Heart left ventricle (tissue), 16 donors: ENCODE data around the gene SCN3B. TPM values are rescaled to one million over a fixed set of nuclear protein-coding genes. Genes with fewer than 3 reads are reported as not detected.

ENCODE experiments used
- ATAC-seq, 4 donors: fragments of 200-7000 bp; cut with Tn5 transposase; one replicate each; pipeline ENCODE4 v1.9.1; 2020 to 2022; ENCODE audit warnings: moderate library complexity in 4 of 4, mild to moderate bottlenecking in 3 of 4, moderate number of reproducible peaks in 1 of 4
- DNase-seq, 5 donors: peaks; one replicate each; pipeline ENCODE4 v3.0.0-alpha.2; 2020
- H3K27ac ChIP-seq, 12 donors: fragments of 200-600 bp; sonication (generic) in 4 of 12; one replicate each; pipeline versions ENCODE4 v1.5.0 to v1.8.0; 2016 to 2022; ENCODE audit warnings: mild to moderate bottlenecking in 2 of 12
- H3K27me3 ChIP-seq, 9 donors: fragments of 200-600 bp; sonication (generic) in 2 of 9; one replicate each; pipeline versions ENCODE4 v1.5.1 to v1.8.0; 2016 to 2022; ENCODE audit warnings: mild to moderate bottlenecking in 3 of 9
- H3K36me3 ChIP-seq, 9 donors: fragments of 200-600 bp; sonication (generic) in 2 of 9; one replicate each; pipeline versions ENCODE4 v1.5.0 to v1.8.0; 2018 to 2022; ENCODE audit warnings: mild to moderate bottlenecking in 2 of 9
- H3K4me1 ChIP-seq, 12 donors: fragments of 200-600 bp; sonication (generic) in 4 of 12; one replicate each; pipeline versions ENCODE4 v1.5.0 to v1.8.0; 2016 to 2022; ENCODE audit warnings: mild to moderate bottlenecking in 3 of 12
- H3K4me3 ChIP-seq, 12 donors: fragments of 200-600 bp; sonication (generic) in 4 of 12; one replicate each; pipeline versions ENCODE4 v1.5.0 to v1.8.0; 2017 to 2022; ENCODE audit warnings: mild to moderate bottlenecking in 9 of 12, moderate library complexity in 4 of 12
- H3K9me3 ChIP-seq, 12 donors: fragments of 200-600 bp; sonication (generic) in 4 of 12; one replicate each; pipeline versions ENCODE4 v1.5.0 to v1.8.0; 2016 to 2022; ENCODE audit warnings: mild to moderate bottlenecking in 1 of 12
- CTCF ChIP-seq, 12 donors: fragments of 200-600 bp; sonication (generic) in 4 of 12; IDR thresholded peaks; one replicate each; pipeline versions ENCODE4 v1.5.0 to v1.8.0; 2018 to 2022; ENCODE audit warnings: antibody characterized with exemption in 12 of 12, mild to moderate bottlenecking in 5 of 12
- POLR2A ChIP-seq, 2 donors: fragments of 450-650 bp; IDR thresholded peaks; one replicate each; pipeline ENCODE4 v1.6.1; 2017; ENCODE audit warnings: antibody characterized with exemption in 2 of 2, mild to moderate bottlenecking in 2 of 2, moderate library complexity in 2 of 2
- WGBS, 4 donors: extraction: QIAGEN DNeasy Blood & Tissue Kit in 2 of 4; methylation state at CpG; one replicate each; pipeline versions ENCODE4 v1.1.5 to v1.1.7; 2013 to 2018; 5-methylcytosine and 5-hydroxymethylcytosine counted together
- intact Hi-C, 10 donors: fragments of 100-400 bp; cut with DNase I; formaldehyde crosslinking; loops; one replicate each; pipeline versions ENCODE4 v1.11.1 to v1.14.2; 2022
- polyA plus RNA-seq, 2 donors: library from polyadenylated mRNA; stranded (reverse); fragments of 200-250 nt; gene quantifications; one replicate each; pipeline ENCODE4 v1.2.3, GENCODE V29; 2013
- total RNA-seq, 9 donors: library from RNA; depleted of rRNA in 2 of 9; stranded (reverse); fragments of >200 nt in 2 of 9; fragmentation: NEBNext Ultra II Directional in 3 of 9; extraction: Animal tissue kit (Norgen Biotek cat#: 25700) in 3 of 9; gene quantifications; one replicate each; pipeline versions ENCODE4 v1.1.0 to v1.2.4, GENCODE V29; 2016 to 2023
- donor health status: ischemic (EF 13 %, LVEDD 7.1; RV severe dilation, severe dysfunction).
- donor health status: healthy with polysubstance abuse.
- donor health status: DM: no; HTN: yes; CAD: no.
- donor health status: DM: no; HTN: no; CAD: no.
- donor health status: ischemic (EF 25% LVEDD 6.9; RV normal size, moderate dysfunction).
- donor health status: ischemic (EF 25% LVEDD 5.7; RV mildly dilated, moderate dysfunction).
- donor health status: healthy.
- donor health status: DM: yes; HTN: yes; CAD: no.
- donor health status: ischemic (EF 35%, LVEDD 5.7; RV mildly dilated, moderate dysfunction).
- donor health status: nonischemic (EF 11% LVEDD 7.7; RV severe dilation, severe dysfunction).
- donor health status: DM: yes; HTN: yes; CAD: no.
- donor health status: PGD.
- donor health status: ischemic (EF 29% LVEDD 5.4; RV normal size, mild dysfunction).
- donor health status: nonischemic (EF 23%, LVEDD 6.1; RV moderate dilation, normal function).

SCN3B gene
- total and polyA plus RNA-seq, 11 donors: 0.63 to 3.8 (median 0.91) TPM

DNA sequence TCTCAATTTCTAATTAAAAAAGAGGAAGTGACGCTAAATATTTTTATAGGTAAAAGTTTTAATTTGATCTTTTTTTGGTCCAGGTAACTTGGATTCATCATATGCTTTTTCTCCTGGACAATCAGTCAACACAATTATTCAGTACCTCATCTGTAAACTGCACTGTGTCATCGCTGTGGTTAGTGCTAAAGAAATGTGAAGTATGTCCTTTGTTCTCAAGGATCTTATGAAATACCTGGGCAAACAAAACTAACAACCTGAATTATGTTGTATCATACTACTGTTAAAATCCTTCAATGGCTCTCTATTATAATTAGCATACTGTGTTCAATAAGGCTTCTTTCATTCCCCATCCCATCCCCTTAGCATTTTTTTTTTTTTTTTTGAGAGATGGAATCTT, 19.9 kb upstream of the SCN3B start:
- DNase-seq: no peak
- ATAC-seq: no peak
- no peaks in the 10 kb centered on the region for H3K9me3 ChIP-seq
- WGBS, 4 donors: 48 to 96% (median 60%) methylated on average over 2 of the region's 2 CpGs
- intact Hi-C loops: no loop called here
- no peak overlapping the region for H3K27ac ChIP-seq
- no peak for TF ChIP-seq CTCF (IDR thresholded peaks at IDR 0.05)
- TF ChIP-seq POLR2A (IDR thresholded peaks at IDR 0.05): no peak
- peaks cover 0 to 6% (median 0%) of the 10 kb centered on the region in 9 donors for H3K27me3 ChIP-seq
- H3K36me3 ChIP-seq: no peaks in the 10 kb centered on the region
- no peaks in the 10 kb centered on the region for H3K4me1 ChIP-seq
- H3K4me3 ChIP-seq: no peak overlapping the region

DNA sequence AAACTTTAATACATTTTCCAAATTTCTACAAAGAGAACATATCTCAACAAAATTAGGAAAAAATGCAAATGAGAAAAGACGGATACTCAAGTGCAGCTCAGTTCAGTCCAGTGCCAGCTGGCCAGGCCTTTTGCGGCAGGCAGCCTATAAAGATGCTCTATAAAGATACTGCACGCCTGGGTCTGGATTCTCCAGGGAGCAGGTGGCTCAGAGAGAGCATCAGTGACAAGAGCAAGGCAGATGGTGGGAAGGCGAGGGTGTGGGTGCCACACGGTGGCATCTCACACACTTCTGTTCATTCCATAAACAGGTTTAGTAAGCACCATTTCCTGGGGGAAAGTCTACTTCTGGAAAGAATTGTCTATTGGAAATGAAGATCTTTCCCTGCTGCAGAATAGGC, 18.1 kb upstream of the SCN3B start:
- ATAC-seq (no peak), DNase-seq (no peak)
- Histone ChIP-seq H3K27ac (no peak overlapping the region), H3K36me3 (no peaks in the 10 kb centered on the region), H3K4me3 (no peak overlapping the region), H3K9me3 (no peaks in the 10 kb centered on the region), H3K4me1 (no peaks in the 10 kb centered on the region), H3K27me3 (peaks cover 0 to 6% (median 0%) of the 10 kb centered on the region in 9 donors)
- intact Hi-C loops: no loop called here
- TF ChIP-seq POLR2A (IDR thresholded peaks at IDR 0.05): no peak
- TF ChIP-seq CTCF (IDR thresholded peaks at IDR 0.05): no peak
- 91 to 93% (median 91%) methylated on average over 5 of the region's 5 CpGs for WGBS, 4 donors

GRCh38 chr11:123671534-123671933, 17.1 kb upstream of the SCN3B start:
- 60 to 69% (median 64%) methylated on average over 9 of the region's 9 CpGs for WGBS, 4 donors
- Histone ChIP-seq H3K4me1 (no peaks in the 10 kb centered on the region), H3K9me3 (no peaks in the 10 kb centered on the region), H3K36me3 (no peaks in the 10 kb centered on the region), H3K27ac (no peak overlapping the region), H3K4me3 (no peak overlapping the region), H3K27me3 (peaks cover 0 to 6% (median 0%) of the 10 kb centered on the region in 9 donors)
- TF ChIP-seq POLR2A (IDR thresholded peaks at IDR 0.05) (no peak), CTCF (IDR thresholded peaks at IDR 0.05) (no peak)
- intact Hi-C loops: no loop called here
- DNase-seq (no peak), ATAC-seq (no peak)

DNA sequence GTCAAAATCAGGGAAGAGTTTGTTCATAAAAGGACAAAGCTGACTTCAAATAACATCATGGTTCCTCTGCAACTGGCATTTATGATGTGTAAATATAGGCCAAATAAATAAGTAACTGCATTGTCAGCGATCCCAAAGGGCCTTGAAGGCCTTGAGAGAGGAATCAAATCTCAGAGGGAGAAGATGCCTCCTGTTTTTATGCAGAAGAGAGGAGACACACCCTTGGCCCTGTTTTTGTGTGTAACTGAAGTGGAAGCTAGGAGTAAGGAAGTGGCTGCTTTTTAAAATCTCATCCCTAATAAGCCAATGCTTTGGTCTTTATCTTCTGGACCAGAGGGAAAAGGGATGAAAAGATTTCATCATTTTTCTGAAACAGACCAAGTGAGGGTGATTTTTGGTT, 15.7 kb upstream of the SCN3B start:
- Histone ChIP-seq H3K4me1 (no peaks in the 10 kb centered on the region), H3K27me3 (peaks cover 0 to 3% (median 0%) of the 10 kb centered on the region in 9 donors), H3K36me3 (no peaks in the 10 kb centered on the region), H3K27ac (no peak overlapping the region), H3K9me3 (no peaks in the 10 kb centered on the region), H3K4me3 (no peak overlapping the region)
- ATAC-seq (no peak), DNase-seq (no peak)
- intact Hi-C loops: no loop called here
- TF ChIP-seq POLR2A (IDR thresholded peaks at IDR 0.05) (no peak), CTCF (IDR thresholded peaks at IDR 0.05) (no peak)
- 71 to 86% (median 79%) methylated on average over 1 of the region's 1 CpG for WGBS, 4 donors
